ENCODE data around the gene MTM1.

DNA sequence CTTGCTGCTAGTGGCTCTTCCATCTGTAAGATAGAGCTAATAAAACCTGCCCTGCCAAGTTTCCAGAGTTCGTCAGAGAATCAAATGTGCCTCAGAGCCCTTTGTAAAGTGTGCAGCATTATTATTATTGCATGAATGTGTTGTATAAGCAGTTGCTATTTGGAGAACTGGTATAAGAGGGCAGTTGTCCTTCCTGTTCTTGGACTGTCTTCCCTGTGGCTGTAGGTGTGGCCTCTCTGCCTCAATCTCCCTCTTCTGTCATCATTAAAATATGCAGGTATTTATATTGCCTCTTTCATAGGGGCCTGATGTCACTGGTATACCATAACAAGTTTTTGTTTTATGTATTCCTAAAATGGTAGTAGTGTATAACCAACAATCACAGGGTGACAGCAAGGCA lies 3.8 kb downstream of the MTM1 start:
- TF ChIP-seq, protein P1, sequence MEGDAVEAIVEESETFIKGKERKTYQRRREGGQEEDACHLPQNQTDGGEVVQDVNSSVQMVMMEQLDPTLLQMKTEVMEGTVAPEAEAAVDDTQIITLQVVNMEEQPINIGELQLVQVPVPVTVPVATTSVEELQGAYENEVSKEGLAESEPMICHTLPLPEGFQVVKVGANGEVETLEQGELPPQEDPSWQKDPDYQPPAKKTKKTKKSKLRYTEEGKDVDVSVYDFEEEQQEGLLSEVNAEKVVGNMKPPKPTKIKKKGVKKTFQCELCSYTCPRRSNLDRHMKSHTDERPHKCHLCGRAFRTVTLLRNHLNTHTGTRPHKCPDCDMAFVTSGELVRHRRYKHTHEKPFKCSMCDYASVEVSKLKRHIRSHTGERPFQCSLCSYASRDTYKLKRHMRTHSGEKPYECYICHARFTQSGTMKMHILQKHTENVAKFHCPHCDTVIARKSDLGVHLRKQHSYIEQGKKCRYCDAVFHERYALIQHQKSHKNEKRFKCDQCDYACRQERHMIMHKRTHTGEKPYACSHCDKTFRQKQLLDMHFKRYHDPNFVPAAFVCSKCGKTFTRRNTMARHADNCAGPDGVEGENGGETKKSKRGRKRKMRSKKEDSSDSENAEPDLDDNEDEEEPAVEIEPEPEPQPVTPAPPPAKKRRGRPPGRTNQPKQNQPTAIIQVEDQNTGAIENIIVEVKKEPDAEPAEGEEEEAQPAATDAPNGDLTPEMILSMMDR (conservative IDR thresholded peaks at IDR 0.05): no peak
- no peak for TF ChIP-seq EZH2 (IDR thresholded peaks at IDR 0.05; ENCODE audit: low read depth)

Measured in PC-9 (cell line).